ENCODE measurements around the gene DDX4.

GRCh38 chr5:55816342-55816741 lies 78.5 kb downstream of the DDX4 start:
- no peak for TF ChIP-seq CTCF (IDR thresholded peaks at IDR 0.05; ENCODE audit: insufficient read depth, low read length)
- no peak for TF ChIP-seq POLR2AphosphoS5 (IDR thresholded peaks at IDR 0.05; ENCODE audit: low read depth)
- TF ChIP-seq GABPA (IDR thresholded peaks at IDR 0.05; ENCODE audit: low read depth): no peak
- TF ChIP-seq REST (IDR thresholded peaks at IDR 0.05; ENCODE audit: insufficient replicate concordance, low read depth): no peak
- TF ChIP-seq SPI1 (IDR thresholded peaks at IDR 0.05; ENCODE audit: borderline replicate concordance, low read depth): no peak
